ENCODE results near the gene OGFR. TPM values are rescaled to one million over a fixed set of nuclear protein-coding genes. Genes with fewer than 3 reads are reported as not detected.

OGFR gene
- total RNA-seq, 2 donors from 2014 or later = 42.3 to 52.6 TPM

DNA sequence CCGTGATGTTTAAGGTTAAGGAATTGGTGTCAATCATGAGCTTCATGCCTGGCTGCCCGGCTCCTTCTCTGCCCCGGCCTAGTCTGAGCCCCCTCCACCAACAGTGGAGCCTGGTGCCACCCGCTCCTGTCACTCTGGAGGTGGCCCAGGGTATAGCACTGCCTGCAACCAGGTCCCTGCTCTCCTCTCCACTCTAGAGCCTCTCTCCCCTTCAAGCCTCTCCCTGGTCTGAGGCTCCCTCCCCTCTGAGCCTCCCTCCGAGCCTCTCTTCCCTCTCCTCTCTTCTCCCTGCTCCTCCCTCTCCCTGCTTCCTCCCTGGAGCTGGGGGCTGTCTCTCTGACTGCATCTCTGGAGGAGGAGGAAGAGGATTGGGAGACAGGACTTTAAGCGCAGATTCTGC, 39.6 kb upstream of the OGFR start:
- Mint-ChIP-seq H3K4me3 (no peak overlapping the region), H3K9me3 (no peaks in the 10 kb centered on the region), H3K4me1 (peaks cover 6% of the 10 kb centered on the region), H3K36me3 (ENCODE audit: low read depth) (no peaks in the 10 kb centered on the region), H3K27ac (no peak overlapping the region), H3K27me3 (no peaks in the 10 kb centered on the region)
- ATAC-seq (replicated peaks) = no peak

DNA sequence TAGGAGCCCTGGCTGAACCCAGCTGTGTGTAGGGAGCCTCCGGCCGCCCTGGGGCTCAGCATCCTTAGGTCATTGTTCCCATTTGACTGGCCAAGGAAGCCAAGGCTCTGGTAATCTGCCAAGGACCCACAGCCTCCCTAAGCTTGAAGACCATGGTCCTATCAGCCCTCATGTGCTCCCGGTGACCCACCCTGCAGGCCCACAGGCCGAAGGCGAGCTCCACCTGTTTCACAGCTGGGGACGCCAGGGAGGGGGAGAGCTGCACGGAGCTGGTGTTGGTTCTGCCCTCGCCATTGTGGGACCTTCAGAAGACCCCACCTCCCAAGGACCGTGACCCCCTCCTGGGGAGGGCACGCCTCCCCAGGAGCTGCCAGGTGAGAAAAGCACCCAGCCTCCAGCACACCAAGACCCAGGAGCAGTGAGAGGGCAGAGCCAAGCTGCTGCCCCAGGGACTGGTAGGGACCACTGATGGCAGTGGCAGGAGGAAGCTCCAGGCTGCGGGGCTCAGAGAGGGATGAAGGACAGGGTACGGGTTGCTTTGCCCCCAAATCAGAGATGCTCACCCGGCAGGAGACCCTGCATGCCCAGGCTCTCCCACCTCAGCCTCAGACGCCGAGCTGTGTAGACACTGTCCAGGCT, 39.1 kb upstream of the OGFR start:
- Mint-ChIP-seq H3K4me1 (peaks cover 6% of the 10 kb centered on the region), H3K27ac (no peak overlapping the region), H3K9me3 (no peaks in the 10 kb centered on the region), H3K4me3 (no peak overlapping the region), H3K36me3 (ENCODE audit: low read depth) (no peaks in the 10 kb centered on the region), H3K27me3 (no peaks in the 10 kb centered on the region)
- ATAC-seq (replicated peaks) = no peak

DNA sequence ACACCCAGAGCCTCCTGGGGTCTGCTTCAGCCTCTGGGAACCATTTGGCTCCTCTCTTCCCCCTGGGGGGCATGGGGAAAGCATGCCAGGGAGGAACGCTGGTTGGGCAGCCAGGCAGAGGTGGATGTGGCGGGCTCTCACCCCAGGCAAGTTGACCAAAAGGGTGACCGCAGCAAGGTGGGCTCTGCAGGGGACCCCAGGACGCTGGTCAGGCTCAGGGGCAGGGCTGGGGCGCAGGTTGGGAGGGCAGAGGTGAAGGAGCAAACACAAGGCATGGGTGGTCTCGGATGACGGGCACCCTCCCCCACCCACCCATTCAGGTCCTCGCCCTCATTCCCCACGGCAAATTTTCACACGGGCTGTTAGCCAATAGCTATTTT, 38.6 kb upstream of the OGFR start:
- no peak for ATAC-seq (replicated peaks)
- Mint-ChIP-seq H3K27ac (no peak overlapping the region), H3K4me1 (peaks cover 6% of the 10 kb centered on the region), H3K4me3 (no peak overlapping the region), H3K36me3 (ENCODE audit: low read depth) (no peaks in the 10 kb centered on the region), H3K27me3 (no peaks in the 10 kb centered on the region), H3K9me3 (no peaks in the 10 kb centered on the region)

DNA sequence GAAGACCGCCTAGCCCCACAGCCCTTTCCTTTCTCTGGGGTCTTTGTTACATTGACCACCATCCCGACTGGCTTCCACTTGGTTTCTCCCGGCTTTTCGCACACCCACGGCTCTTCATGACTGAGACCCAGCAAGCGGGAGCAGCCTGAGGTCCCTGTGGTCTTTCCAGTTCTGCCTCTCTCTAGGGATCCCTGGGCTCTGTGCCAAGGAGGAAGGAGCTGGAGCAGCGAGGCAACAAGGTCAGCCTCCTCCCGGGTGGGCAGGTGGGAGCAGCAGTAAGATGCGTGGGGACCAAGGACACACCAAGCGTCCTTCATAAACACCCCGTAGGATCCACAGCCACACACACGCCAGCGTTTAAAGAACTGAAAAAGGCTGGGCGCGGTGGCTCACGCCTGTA, 37.9 kb upstream of the OGFR start:
- Mint-ChIP-seq H3K27ac (peak overlapping the region; percentile 20), H3K4me3 (no peak overlapping the region), H3K9me3 (no peaks in the 10 kb centered on the region), H3K27me3 (no peaks in the 10 kb centered on the region), H3K4me1 (peaks cover 6% of the 10 kb centered on the region), H3K36me3 (ENCODE audit: low read depth) (no peaks in the 10 kb centered on the region)
- ATAC-seq (replicated peaks) = no peak

DNA sequence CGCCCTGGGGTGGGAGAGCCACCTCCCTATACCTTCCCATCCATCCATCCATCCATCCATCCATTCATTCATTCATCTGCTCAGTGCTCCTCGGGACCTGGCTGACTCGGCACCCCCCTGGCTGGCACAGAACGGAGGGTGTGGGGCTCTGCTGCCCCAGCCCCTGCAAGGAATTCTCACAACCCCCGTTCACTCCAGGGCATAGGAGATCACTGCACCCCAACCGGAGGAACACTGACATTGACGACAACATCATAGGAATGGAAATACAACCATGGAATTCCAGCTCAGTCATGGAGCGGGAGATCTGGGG, 36.4 kb upstream of the OGFR start:
- no peaks in the 10 kb centered on the region for H3K27me3 Mint-ChIP-seq
- H3K4me3 Mint-ChIP-seq = no peak overlapping the region
- H3K9me3 Mint-ChIP-seq = no peaks in the 10 kb centered on the region
- H3K36me3 Mint-ChIP-seq (ENCODE audit: low read depth) = no peaks in the 10 kb centered on the region
- no peak overlapping the region for H3K27ac Mint-ChIP-seq
- ATAC-seq (replicated peaks) = no peak
- H3K4me1 Mint-ChIP-seq = peaks cover 6% of the 10 kb centered on the region

DNA sequence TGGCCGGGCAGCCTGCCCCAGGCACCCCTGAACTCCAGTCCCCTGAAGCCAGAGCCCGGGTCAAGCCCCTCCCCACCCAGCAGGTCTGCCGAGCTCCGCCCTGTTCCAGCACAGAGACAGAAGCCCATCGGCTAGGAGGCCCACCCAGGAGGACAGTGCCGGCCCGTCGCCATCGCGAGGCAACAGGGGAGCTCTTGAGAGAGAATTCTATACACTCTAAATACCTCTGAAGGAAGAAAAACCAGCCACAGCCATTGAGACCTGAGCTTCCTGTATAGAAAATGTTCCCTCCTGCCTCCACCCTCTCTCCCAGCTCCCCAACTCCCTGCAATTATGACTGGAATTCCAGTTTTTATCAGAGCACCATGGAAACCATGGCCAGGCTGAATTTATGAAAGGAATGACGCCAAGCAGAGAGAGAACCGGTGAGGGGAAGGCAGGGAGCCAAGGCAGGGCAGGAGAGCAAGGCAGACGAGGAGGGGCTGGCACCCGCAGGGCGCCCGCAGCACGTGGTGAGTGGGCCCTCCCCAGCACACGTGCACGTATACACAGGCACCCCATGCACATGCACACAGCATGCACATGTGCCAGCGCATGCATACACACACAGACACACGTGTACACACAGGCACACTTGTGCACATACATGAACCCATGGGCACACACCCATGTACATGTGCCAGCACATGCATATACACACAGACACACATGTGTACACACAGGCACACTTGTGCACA, 35.9 kb upstream of the OGFR start:
- Mint-ChIP-seq H3K27ac (no peak overlapping the region), H3K27me3 (no peaks in the 10 kb centered on the region), H3K4me1 (peaks cover 6% of the 10 kb centered on the region), H3K36me3 (ENCODE audit: low read depth) (no peaks in the 10 kb centered on the region), H3K9me3 (no peaks in the 10 kb centered on the region), H3K4me3 (no peak overlapping the region)
- ATAC-seq (replicated peaks) = no peak

DNA sequence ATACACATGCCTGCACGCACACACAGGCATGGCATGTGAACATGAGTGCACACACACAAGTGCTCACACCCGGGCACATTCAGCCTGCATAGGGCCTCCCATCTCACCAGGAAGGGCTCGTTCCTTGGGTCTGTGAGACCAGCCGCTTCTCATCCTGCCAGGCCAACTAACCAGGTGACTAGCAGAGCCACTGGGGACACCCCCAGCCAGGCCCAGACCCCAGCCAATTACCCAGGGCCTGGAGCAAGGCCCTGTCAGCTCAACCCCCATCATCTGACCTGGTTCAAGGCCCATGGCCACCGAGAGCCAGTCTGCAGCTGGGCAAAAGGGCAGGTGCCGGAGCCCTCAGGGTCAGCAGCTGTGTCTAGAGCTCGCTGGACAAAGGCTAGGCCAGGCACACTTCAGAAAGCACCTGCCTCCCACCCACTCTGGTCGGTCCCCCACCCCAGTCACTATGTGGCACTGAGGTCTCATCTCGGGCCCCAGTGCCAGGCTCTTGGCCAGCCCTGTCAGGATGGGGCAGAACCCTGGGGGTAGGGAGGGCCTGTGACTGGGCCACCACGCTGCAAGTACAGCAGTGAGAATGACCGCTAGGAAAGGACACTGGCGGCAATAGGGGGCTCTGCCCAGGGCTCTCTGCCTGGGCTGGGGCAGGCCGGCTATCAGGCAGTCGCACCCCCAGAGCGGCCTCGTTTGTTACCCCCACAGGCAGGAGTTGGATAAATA, 35.1 kb upstream of the OGFR start:
- Mint-ChIP-seq H3K27me3 (no peaks in the 10 kb centered on the region), H3K36me3 (ENCODE audit: low read depth) (no peaks in the 10 kb centered on the region), H3K4me1 (peaks cover 6% of the 10 kb centered on the region), H3K4me3 (no peak overlapping the region), H3K27ac (no peak overlapping the region), H3K9me3 (no peaks in the 10 kb centered on the region)
- no peak for ATAC-seq (replicated peaks)

DNA sequence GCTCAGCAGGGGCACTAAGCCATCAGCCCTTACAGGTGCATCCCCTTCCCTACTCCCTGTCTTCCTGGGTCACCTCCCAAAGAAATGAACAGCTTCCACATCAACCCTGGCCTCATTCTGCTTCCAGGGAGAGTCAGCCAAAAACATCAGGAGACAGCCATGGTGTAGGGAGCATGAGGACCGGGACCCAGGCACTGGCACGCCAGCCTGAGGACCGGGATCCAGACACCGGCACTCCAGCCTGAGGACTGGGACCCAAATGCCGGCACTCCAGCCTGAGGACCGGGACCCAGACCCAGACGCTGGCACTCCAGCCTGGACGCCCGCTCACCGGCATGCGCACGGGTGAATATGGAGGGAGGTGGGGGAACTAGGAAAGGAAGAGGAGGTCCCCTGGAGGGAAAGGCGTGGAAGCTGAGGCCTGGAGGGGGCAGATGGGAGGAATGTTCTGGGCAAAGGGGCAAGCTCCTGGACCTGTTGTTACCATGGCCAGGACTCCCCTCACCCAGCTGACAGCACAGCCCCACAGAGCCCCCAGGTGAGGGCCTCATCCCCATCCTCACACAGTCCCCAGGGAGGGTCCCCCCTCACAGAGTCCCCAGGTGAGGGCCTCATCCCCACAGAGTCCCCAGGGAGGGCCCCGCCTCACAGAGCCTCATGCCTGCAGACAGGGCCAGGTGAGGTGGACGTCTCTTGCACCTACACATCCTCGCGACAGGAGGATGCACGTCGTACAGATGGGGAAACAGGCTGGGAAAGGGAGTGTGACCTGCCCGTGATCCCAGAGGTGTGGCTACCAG, 34.3 kb upstream of the OGFR start:
- H3K36me3 Mint-ChIP-seq (ENCODE audit: low read depth) = no peaks in the 10 kb centered on the region
- no peak for ATAC-seq (replicated peaks)
- no peaks in the 10 kb centered on the region for H3K27me3 Mint-ChIP-seq
- no peak overlapping the region for H3K4me3 Mint-ChIP-seq
- peaks cover 11% of the 10 kb centered on the region for H3K4me1 Mint-ChIP-seq
- no peaks in the 10 kb centered on the region for H3K9me3 Mint-ChIP-seq
- H3K27ac Mint-ChIP-seq = no peak overlapping the region

DNA sequence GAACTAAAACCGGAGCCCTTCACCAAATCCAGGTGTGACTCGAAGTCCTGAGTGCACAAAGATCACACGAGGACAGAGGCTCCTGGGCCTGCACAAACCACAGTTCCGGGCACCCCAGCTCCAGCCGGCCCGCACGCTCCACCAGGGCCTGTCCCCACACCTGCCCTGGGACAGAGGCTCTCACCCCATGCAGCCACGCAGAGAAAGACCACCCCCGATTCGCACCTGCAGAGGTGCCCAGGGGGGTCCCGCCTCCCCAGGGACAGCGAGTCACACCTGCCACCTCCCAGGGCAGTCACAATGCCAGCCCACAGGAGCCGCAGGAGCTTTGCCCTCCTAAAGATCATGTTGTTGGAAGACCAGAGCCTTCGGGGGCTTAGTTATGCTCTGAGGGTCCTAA, 33.7 kb upstream of the OGFR start:
- H3K27ac Mint-ChIP-seq = no peak overlapping the region
- no peak for ATAC-seq (replicated peaks)
- H3K4me1 Mint-ChIP-seq = peaks cover 17% of the 10 kb centered on the region
- no peaks in the 10 kb centered on the region for H3K36me3 Mint-ChIP-seq (ENCODE audit: low read depth)
- no peaks in the 10 kb centered on the region for H3K27me3 Mint-ChIP-seq
- no peaks in the 10 kb centered on the region for H3K9me3 Mint-ChIP-seq
- no peak overlapping the region for H3K4me3 Mint-ChIP-seq

DNA sequence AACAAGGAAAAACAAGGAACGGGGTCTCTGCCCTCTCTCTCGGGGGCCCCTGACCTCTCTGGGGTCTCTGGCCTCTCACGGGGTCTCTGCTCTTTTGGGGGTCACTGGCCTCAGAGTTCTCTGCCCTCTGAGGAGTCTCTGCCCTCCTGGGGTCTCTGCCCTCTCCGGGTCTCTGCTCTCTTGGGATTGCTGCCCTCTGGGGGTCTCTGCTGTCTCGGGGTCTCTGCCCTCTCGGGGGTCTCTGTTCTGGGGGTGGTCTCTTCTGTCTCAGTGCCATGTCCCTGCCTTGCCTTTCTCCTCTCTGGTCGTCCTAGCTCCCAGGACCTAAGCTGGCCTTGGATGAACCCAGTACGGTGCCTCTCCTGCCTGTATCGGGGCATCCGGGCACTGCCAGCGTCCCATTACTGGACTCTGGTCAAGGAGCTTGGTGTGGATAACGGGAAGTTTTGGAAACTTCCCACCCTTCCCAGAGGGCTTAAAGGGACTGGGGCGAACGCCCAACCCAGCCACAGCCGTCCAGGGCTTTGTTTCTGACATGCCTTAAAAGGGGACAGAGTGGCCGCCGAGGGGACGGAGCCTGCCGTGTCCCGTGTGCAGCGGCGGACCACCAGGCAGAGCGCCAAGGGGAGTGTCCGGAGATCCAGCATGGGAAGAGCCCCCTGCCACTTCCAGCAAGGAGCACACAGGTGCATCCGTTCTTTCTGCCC, 33.1 kb upstream of the OGFR start:
- H3K9me3 Mint-ChIP-seq = no peaks in the 10 kb centered on the region
- no peak overlapping the region for H3K4me3 Mint-ChIP-seq
- no peak for ATAC-seq (replicated peaks)
- H3K36me3 Mint-ChIP-seq (ENCODE audit: low read depth) = no peaks in the 10 kb centered on the region
- peaks cover 21% of the 10 kb centered on the region for H3K4me1 Mint-ChIP-seq
- H3K27ac Mint-ChIP-seq = no peak overlapping the region
- H3K27me3 Mint-ChIP-seq = no peaks in the 10 kb centered on the region

DNA sequence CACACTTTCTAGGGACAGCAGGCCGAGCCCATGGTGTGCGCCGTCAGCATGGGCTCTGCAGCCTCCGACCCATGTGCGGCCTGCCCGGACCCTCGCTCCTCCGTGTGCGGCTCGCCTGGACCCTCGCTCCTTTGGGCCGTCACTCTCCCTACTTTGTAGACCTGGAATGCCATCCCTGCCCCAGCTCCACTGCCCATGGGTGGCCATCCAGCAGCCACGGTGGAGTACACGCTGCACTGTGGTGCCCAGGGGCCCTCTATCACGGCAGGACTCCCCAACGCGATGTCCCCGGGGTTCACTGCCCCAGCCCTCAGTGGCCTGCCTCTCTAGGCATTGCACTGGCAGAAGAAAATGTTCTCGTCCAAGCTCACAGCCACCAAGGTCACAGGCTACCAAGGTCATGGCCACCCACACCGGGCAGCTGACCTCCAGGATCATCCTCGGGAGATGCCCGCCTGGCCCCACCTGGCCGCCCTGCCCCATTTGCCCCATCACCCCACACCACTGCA, 32.5 kb upstream of the OGFR start:
- no peak overlapping the region for H3K27ac Mint-ChIP-seq
- no peak overlapping the region for H3K4me3 Mint-ChIP-seq
- peaks cover 25% of the 10 kb centered on the region for H3K4me1 Mint-ChIP-seq
- no peaks in the 10 kb centered on the region for H3K36me3 Mint-ChIP-seq (ENCODE audit: low read depth)
- ATAC-seq (replicated peaks) = no peak
- H3K27me3 Mint-ChIP-seq = no peaks in the 10 kb centered on the region
- no peaks in the 10 kb centered on the region for H3K9me3 Mint-ChIP-seq

DNA sequence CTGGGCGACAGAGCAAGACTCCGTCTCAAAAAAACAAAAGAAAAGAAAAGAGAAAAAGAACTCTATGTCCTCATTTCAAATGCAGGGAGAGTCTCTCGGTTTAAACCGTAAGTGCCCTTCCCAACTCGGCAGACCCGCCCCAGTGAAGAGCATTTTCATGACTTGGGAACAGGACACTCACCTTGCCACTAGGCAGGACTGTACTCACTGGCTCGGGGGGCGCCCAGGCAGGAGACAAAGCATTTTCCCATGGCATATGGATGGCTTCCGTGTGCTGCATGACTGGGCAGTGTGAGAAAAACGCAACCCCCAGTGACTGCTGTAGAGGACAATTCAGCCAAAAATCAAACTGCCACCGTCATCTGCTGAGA, 32.0 kb upstream of the OGFR start:
- H3K27ac Mint-ChIP-seq = no peak overlapping the region
- no peak overlapping the region for H3K4me3 Mint-ChIP-seq
- H3K4me1 Mint-ChIP-seq = peaks cover 23% of the 10 kb centered on the region
- H3K36me3 Mint-ChIP-seq (ENCODE audit: low read depth) = no peaks in the 10 kb centered on the region
- no peaks in the 10 kb centered on the region for H3K9me3 Mint-ChIP-seq
- ATAC-seq (replicated peaks) = no peak
- H3K27me3 Mint-ChIP-seq = no peaks in the 10 kb centered on the region

DNA sequence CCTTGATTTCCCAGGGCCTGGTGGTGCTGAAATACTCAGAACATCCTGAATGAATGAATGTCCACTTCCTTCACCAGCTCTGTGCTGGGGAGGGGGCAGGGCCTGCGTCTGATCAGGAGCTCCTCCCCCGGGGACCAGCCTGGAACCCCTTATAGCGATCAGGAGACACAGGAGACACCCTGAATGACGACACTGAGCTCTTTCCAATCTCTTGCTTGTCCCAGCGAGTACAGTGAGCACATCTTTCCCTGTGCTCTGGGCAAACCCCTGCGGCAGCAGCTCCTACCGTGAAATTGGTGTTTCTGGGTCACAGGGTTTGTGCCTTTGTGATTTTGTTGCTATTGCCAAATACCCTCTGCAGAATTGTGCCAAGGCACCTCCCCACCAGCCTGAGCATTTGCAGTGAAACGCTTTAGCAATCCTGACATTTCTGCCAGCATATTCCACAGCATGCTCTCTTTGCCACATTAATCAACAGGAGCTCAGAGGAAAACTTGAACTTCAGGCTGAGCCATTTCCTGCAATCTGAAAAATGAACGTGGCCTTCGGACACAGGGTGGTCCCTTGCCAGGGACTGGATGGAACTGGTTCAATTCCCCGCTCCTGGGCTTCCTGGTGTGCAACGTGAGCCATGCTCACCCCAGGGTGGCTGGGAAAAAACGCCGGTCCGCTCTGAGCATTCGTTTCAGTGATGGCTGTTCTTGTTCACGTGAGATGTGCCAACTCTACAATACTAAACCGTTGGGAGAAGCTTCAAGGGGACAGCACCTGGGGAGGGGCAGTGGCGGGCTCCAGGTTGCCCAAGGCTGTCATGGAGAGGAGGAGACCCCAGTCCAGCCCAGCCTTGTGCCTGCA, 31.4 kb upstream of the OGFR start:
- Mint-ChIP-seq H3K36me3 (ENCODE audit: low read depth) (no peaks in the 10 kb centered on the region), H3K27ac (no peak overlapping the region), H3K4me3 (no peak overlapping the region), H3K9me3 (no peaks in the 10 kb centered on the region), H3K27me3 (no peaks in the 10 kb centered on the region), H3K4me1 (peaks cover 23% of the 10 kb centered on the region)
- no peak for ATAC-seq (replicated peaks)

All from activated T-helper 17 cell treated with anti-CD3 and anti-CD28 coated beads, Interleukin-2, amount 50 U/mL, for 72 hours (primary cell).